GM20000 (cell line): ENCODE results near the gene HOXA3.

Source experiments
- DNase-seq: peaks from one replicate; pipeline ENCODE4 v3.0.0; 2012; ENCODE audit warnings: low spot score
- CTCF ChIP-seq: IDR thresholded peaks from 2 replicates; pipeline ENCODE4 v1.5.1; 2012; ENCODE audit warnings: mild to moderate bottlenecking, control low read depth; ENCODE audit errors: extremely low read depth, missing control alignments

HOXA3 gene

GRCh38 chr7:27165996-27166530, 13.7 kb upstream of the HOXA3 start:
- no peak for TF ChIP-seq CTCF
- no peak for DNase-seq

- TF ChIP-seq CTCF: no peak
- DNase-seq: no peak
Observed at GRCh38 chr7:27165089-27165995, 13.0 kb upstream of the HOXA3 start, which contains the start of gene HOXA9. TSS of gene HOXA9 (minus strand) at chr7:27165537. CDS start at chr7:27165457, 80 bp downstream.

GRCh38 chr7:27164367-27165088, 12.1 kb upstream of the HOXA3 start:
- DNase-seq: no peak
- no peak for TF ChIP-seq CTCF

GRCh38 chr7:27164045-27164366, 11.6 kb upstream of the HOXA3 start:
- no peak for TF ChIP-seq CTCF
- DNase-seq: no peak

GRCh38 chr7:27163288-27164044, 11.1 kb upstream of the HOXA3 start:
- no peak for TF ChIP-seq CTCF
- DNase-seq: no peak

- TF ChIP-seq CTCF: no peak
- DNase-seq: no peak
Observed at GRCh38 chr7:27162561-27163287, 10.3 kb upstream of the HOXA3 start.
